CMK (cell line): ENCODE data around the gene KDM1B.
"Not testable (repeated sequence)": the region's sequence is repeated elsewhere in the genome, so short reads cannot be mapped to it uniquely, and the experiment has no call there.

Experiments
- DNase-seq: peaks from one replicate; pipeline ENCODE4 v3.0.0-alpha.2; 2010; ENCODE audit warnings: low read depth

KDM1B gene

DNA sequence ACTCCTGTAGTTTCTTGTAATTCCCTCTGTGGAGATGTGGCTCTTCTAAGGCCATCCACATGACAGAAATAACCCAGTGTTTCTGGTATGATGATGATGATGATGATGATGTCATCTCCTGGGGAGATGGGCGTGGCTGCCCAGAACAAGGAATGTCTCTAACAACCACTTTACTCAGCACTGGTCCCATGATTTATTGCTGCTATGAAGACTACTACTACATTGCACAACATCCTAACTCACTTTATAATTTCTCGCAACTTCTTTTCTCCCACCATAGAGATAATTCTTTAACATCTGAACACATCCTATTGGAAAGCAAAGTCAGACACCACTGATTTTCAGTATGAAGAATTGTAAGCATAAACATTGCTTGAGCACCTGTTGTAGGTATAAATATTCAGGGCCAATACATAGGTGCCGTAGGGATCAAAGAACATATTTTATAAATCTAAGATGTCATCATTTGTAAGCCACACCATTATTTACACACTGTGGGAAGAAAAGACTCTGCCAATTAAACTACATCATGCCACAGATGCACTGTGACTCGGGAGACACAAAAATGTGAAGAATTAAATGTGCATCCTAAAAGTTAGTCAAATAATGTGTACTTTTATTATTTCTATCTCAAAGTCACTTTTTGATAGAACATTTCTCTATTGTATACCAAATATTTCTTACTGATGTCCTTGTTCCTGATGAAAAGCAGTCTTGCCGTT, 6.8 kb upstream of the KDM1B start:
- DNase-seq = no peak

DNA sequence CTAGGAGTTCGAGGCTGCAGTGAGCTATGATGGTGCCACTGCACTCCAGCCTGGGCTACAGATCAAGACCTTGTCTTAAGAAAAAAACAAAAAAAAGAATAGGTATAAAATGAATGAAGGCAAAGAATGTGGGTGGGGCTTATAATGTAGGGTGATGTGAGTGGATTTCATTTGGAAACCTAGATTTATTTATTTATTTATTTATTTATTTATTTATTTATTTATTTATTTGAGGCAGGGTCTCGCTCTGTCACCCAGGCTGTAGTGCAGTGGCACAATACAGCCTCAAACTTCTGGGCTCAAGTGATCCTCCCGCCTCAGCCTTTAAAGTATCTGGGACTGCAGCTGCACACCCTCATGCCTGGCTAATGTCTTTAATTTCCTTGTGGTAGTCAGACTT, 3.8 kb upstream of the KDM1B start:
- not testable (repeated sequence) for DNase-seq

DNA sequence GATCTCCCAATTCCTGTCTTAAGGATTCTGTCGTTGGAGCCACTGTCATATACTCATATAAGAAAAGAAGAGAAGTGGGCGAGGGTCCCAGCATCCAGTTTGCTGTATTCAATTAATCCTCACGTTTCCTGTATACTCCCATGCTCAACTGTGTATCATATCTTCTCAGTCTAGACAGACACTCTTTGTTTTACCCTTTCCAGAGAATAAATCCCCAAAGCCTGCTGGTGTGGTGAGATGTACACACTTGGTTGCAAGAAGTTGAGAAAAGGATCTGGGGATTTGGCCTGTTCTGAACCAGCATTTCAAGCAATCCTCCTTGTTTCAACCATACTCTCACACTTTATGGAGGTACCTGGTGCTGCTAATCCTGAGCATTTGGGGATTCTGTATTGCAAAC, 3.4 kb upstream of the KDM1B start:
- DNase-seq = no peak

- no peak for DNase-seq
These were observed 1.9 kb upstream of the KDM1B start for GRCh38 chr6:18153311-18153703.

- DNase-seq = no peak
These were observed 594 bp upstream of the KDM1B start, which contains the start of gene TPMT for GRCh38 chr6:18154507-18155149. TSS of gene TPMT (minus strand) at chr6:18155077. CDS start at chr6:18149127, 5,950 bp downstream.

GRCh38 chr6:18155864-18156421, 721 bp downstream of the KDM1B start:
- DNase-seq = peak; percentile 38

DNA sequence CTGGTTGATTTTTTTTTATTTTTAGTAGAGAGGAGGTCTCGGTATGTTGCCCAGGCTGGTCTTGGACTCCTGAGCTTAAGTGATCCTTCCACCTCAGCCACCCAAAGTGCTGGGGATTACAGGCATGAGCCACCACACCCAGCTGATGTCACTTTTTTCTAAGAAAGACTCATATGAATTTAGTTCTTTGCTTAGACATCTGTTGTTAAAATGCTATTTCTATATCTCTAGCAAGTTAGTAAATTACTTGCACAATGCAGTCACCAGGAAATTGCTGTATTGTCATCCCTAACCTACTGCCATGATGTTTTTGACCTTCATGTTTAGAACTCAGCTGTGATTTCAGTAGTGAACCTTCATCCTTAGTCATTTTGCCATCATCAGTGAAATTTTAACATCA, 5.7 kb downstream of the KDM1B start:
- DNase-seq = no peak

- no peak for DNase-seq
These were observed 6.2 kb downstream of the KDM1B start for GRCh38 chr6:18161431-18161830.

DNA sequence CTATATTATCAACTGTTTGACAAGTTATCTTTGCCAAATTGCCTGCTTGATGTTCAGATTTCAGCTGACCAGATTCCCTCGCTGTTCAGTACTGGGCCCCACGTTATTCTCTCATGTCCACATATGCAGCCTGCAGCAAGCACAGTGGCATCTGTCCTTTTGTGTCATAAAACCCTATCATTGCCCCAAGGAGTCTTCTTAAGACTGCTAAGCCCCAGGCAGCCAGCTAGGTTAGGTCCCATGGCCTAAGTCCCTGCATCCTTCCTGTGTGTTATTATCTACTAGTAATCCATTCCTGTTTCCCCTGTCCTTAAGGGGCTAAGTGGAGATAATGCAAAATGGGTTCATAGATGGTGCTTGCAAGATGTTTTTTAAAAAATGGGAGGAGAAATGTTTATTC, 7.2 kb downstream of the KDM1B start:
- DNase-seq = no peak

DNA sequence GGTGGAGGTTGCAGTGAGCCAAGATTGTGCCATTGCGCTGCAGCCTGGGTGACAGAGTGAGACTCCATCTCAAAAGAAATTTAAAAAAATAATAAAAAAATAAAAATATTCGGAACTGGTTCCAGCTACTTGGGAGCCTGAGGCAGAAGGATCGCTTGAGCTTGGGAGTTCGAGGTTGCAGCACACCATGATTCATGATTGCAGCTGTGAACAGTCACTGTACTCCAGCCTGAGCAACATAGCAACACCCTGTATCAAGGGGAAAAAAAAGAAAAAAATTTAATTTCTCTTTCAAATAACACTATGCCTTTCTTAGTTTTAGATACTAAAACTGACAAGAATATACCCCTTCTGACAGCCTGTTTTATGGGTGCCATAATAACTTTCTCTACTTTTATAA, 10.5 kb downstream of the KDM1B start:
- DNase-seq = no peak

DNA sequence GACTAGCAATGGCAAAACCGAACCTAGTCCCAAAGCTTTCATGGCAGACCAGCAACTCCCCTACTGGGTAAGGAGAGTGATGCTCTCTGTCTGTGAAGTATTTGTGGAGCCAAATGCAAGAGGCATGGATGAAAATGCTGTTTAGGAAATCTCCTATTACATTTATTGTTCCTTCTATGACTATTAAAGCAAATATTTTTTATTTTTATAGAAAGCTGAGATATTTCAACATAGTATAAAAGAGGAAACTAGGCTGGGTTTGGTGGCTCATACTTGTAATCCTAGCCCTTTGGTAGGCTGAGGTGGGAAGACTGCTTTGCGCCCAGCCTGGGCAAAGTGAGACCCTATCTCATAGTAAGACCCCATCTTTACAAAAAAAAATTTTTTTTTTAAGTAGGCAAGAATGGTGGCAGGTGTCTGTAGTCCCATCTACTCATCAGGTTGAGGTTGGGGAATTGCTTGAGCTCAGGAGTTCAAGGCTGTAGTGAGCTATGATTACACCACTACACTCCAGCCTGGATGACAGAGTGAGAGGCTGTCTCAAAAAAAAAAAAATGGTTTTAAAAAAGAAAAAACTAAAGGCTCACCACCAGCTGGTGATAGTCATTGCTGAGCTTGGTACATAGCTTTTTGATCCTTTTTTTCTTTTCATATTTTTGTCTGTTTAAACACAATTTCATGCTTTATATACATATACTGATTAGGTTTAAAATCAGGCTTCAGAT, 11.3 kb downstream of the KDM1B start:
- DNase-seq = no peak

DNA sequence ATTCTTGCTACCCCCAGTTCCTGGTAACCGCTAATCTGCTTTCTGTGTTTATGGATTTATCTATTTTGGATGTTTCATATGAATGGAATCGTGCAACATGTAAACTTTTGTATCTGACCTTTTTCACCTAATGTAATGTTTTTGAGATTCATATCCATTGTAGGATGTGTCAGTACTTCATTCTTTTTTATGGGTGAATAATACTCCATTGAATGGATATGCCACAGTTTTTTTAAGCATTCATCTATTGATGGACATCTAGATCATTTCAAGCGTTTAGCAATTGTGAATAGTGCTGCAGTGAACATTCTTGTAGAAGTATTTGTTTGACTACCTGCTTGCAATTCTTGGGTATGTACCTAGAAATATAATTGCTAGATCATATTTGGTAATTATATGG, 13.0 kb downstream of the KDM1B start:
- DNase-seq = no peak

DNA sequence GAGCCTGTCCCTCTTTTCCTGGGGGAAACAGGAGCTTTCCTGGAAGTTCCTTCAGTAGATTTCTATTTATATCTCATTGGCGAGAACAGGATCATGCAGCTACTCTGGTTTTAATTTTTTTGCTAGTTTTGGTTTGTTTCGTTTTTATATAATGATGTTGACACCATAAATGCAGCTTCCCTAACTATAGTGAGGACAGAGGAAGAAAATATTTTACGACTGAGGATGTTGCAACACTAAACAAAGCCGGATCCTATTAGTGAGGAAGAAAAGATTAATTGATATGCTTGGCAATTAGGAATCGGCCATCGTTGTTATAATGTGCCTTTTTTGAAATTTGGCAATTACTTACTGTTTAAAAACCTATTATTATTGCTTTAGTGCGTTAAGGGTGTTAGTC, 16.6 kb downstream of the KDM1B start:
- no peak for DNase-seq

DNA sequence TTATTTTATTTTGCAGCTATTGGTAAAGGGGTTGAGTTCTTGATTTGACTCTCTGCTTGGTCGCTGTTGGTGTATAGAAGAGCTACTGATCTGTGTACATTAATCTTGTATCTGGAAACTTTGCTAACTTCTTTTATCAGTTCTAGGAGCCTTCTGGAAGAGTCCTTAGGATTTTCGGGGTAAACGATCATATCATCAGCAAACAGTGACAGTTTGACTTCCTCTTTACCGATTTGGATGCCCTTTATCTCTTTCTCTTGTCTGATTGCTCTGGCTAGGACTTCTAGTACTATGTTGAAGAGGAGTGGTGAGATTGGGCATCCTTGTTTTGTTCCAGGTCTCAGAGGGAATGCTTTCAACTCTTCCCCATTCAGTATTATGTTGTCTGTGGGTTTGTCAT, 21.0 kb downstream of the KDM1B start:
- DNase-seq = not testable (repeated sequence)

DNA sequence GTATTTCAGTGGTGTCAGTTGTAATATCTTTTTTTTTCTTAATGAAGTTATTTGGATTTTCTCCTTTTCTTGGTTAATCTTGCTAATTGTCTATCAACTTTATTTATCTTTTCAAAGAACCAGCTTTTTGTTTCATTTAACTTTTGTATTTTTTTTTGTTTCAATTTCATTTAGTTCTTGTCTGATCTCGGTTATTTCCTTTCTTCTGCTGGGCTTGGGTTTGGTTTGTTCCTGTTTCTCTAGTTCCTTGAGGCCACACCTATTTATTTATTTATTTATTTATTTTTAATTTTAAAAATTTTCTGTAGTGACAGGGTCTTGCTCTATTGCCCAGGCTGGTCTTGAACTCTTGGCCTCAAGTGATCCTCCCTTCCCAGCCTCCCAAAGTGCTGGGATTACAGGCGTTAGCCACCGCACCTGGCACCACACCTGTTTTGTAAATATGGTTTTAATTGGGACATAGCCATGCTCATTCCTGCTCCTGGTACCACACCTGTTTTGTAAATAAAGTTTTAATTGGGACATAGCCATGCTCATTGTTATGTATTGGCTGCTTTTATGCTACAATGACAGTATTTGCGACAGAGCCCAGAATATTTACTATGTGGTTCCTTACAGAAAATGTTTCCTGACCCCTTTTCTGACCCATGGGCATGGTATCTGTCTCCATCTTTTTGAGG, 22.2 kb downstream of the KDM1B start:
- no peak for DNase-seq

- no peak for DNase-seq
These were observed 23.9 kb downstream of the KDM1B start for GRCh38 chr6:18178960-18179615.

DNA sequence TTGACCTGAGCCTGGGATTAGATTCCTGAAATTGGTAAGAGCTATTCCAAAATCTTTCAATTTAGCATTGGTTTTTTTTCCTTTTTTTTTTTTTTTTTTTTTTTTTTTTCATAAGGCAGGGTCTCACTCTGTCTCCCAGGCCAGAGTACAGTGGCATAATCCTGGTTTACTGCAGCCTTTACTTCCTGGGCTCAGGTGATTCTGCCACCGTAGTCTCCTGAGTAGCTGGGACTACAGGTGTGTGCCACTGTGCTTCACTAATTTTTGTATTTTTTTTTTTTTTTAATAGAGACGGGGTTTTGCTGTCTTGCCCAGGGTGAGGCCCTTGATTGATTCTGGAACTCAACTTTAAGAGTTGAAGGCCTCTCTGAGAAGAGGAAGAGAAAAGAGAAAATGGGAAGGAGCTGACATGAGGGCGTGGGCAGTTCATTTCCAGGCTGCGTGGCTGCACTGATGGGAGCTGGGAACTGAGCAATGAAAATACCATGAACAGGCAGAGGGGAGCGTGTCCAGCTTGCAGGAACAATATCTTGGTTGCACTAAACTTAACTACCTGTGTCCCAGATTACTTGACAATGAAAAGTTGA, 24.6 kb downstream of the KDM1B start:
- DNase-seq = no peak

DNA sequence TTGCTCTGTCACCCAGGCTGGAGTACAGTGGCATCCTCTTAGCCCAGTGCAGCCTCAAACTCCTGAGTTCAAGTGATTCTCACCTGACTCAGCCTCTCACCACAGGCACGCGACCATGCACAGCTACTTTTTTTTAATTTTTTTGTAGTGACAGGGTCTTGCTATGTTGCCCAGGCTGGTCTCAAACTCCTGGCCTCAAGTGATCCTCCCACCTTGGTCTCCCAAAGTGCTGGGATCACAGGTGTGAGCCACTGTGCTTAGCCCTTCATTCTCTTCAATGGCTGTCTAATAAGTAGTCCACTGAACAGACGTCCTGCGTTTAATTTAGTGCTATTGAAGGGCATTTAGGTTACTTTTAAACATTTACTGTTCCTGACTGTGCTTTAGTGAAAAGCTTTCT, 27.3 kb downstream of the KDM1B start:
- no peak for DNase-seq

DNA sequence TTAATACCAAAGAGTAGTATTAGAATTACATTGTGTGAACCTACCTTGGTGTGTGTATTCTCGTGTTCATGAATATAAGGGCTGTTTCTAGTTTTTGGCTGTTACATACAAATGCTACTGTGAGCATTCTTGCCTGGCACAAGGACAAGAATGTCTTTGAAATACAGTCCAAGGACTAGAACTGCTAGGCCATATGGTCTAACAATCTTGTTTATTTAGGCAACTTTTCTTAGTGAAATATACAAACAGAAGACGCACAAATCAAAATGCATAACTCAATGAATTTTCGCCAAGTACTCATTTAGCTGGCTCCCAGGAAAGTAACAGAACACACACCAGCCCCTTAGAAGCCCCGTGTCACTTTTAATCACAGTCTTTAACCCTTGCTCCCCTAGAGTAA, 28.5 kb downstream of the KDM1B start:
- DNase-seq = no peak

- DNase-seq = no peak
These were observed 30.4 kb downstream of the KDM1B start for GRCh38 chr6:18185624-18186023.

DNA sequence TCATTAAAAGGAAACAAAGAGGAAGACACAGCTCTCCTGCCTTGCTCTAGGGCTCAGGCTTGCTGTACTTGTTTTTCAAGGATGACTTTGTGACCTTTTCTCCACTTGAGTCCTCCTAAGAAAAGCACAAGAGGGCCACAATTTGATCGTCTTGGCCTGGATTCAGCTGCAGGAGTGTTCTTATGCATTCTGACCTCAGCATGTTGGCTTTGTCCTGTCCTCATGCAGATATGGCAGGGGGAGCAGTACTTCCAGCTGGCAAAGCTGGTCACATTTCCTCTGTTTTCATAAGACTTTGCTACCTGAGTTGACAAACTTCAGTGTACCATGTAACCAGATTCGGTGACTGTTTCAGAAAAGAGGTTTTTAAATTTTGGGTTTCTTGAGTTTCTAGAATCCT, 30.8 kb downstream of the KDM1B start:
- no peak for DNase-seq
